Rectal smooth muscle tissue (tissue), 1 donor: Measurements from ENCODE around the gene CCL2.

Experiments used
- H3K27ac ChIP-seq: one replicate; pipeline ENCODE4 v1.7.0; 2013; ENCODE audit warnings: low read depth, low read length, inconsistent platforms
- H3K27me3 ChIP-seq: one replicate; pipeline ENCODE4 v1.7.0; 2013; ENCODE audit warnings: low read length; ENCODE audit not compliant: control insufficient read depth, insufficient read depth
- H3K36me3 ChIP-seq: one replicate; pipeline ENCODE4 v1.7.0; 2013; ENCODE audit warnings: low read length; ENCODE audit not compliant: control insufficient read depth, insufficient read depth
- H3K4me1 ChIP-seq: one replicate; pipeline ENCODE4 v1.7.0; 2013; ENCODE audit warnings: low read length; ENCODE audit not compliant: control insufficient read depth, insufficient read depth
- H3K4me3 ChIP-seq: one replicate; pipeline ENCODE4 v1.7.0; 2013; ENCODE audit warnings: low read length
- H3K9ac ChIP-seq: one replicate; pipeline ENCODE4 v1.7.0; 2013; ENCODE audit warnings: low read length

CCL2 gene

GRCh38 chr17:34257299-34257985, 2.4 kb downstream of the CCL2 start:
- Histone ChIP-seq H3K27ac (no peak overlapping the region), H3K27me3 (no peaks in the 10 kb centered on the region), H3K36me3 (no peaks in the 10 kb centered on the region), H3K4me1 (peaks cover 28% of the 10 kb centered on the region), H3K4me3 (no peak overlapping the region), H3K9ac (no peak overlapping the region)

GRCh38 chr17:34257986-34258326, 2.9 kb downstream of the CCL2 start:
- Histone ChIP-seq H3K4me3 (no peak overlapping the region), H3K9ac (no peak overlapping the region), H3K27ac (no peak overlapping the region), H3K4me1 (peaks cover 23% of the 10 kb centered on the region), H3K27me3 (no peaks in the 10 kb centered on the region), H3K36me3 (no peaks in the 10 kb centered on the region)

GRCh38 chr17:34259146-34259545, 4.1 kb downstream of the CCL2 start:
- no peak overlapping the region for H3K27ac ChIP-seq
- H3K36me3 ChIP-seq, result no peaks in the 10 kb centered on the region
- H3K9ac ChIP-seq, result no peak overlapping the region

GRCh38 chr17:34260861-34261260, 5.8 kb downstream of the CCL2 start:
- Histone ChIP-seq H3K27me3 (no peaks in the 10 kb centered on the region), H3K9ac (no peak overlapping the region), H3K36me3 (no peaks in the 10 kb centered on the region), H3K4me1 (no peaks in the 10 kb centered on the region), H3K27ac (no peak overlapping the region), H3K4me3 (no peak overlapping the region)

More at GRCh38 chr17:34259146-34259545, 4.1 kb downstream of the CCL2 start:
- H3K27me3 ChIP-seq, result no peaks in the 10 kb centered on the region
- H3K4me1 ChIP-seq, result peaks cover 11% of the 10 kb centered on the region
- H3K4me3 ChIP-seq, result no peak overlapping the region

GRCh38 chr17:34261568-34262337, 6.7 kb downstream of the CCL2 start:
- Histone ChIP-seq H3K4me3 (no peak overlapping the region), H3K27me3 (no peaks in the 10 kb centered on the region), H3K9ac (no peak overlapping the region), H3K36me3 (no peaks in the 10 kb centered on the region), H3K27ac (no peak overlapping the region), H3K4me1 (no peaks in the 10 kb centered on the region)

GRCh38 chr17:34265711-34266110, 10.6 kb downstream of the CCL2 start:
- no peak overlapping the region for H3K27ac ChIP-seq
- H3K27me3 ChIP-seq, result no peaks in the 10 kb centered on the region
- H3K36me3 ChIP-seq, result no peaks in the 10 kb centered on the region

GRCh38 chr17:34269969-34270368, 14.9 kb downstream of the CCL2 start, which contains the start of gene CCL7:
Gene CCL7 (plus strand): TSS chr17:34270221. CDS start chr17:34270291, 70 bp downstream.
- Histone ChIP-seq H3K27ac (no peak within 1 kb of the TSS), H3K36me3 (no peaks in the 10 kb centered on the region), H3K4me3 (no peak within 1 kb of the TSS), H3K4me1 (no peaks in the 10 kb centered on the region), H3K9ac (no peak within 1 kb of the TSS), H3K27me3 (no peaks in the 10 kb centered on the region)

More at GRCh38 chr17:34265711-34266110, 10.6 kb downstream of the CCL2 start:
- Histone ChIP-seq H3K4me1 (no peaks in the 10 kb centered on the region), H3K4me3 (no peak overlapping the region), H3K9ac (no peak overlapping the region)

- Histone ChIP-seq H3K27me3 (no peaks in the 10 kb centered on the region), H3K4me3 (no peak overlapping the region), H3K4me1 (no peaks in the 10 kb centered on the region), H3K9ac (no peak overlapping the region), H3K27ac (no peak overlapping the region), H3K36me3 (no peaks in the 10 kb centered on the region)
Observed at GRCh38 chr17:34275881-34276280, 20.8 kb downstream of the CCL2 start.

- no peaks in the 10 kb centered on the region for H3K27me3 ChIP-seq
- no peak overlapping the region for H3K27ac ChIP-seq
- H3K9ac ChIP-seq, result no peak overlapping the region
- no peaks in the 10 kb centered on the region for H3K4me1 ChIP-seq
- H3K4me3 ChIP-seq, result no peak overlapping the region
- no peaks in the 10 kb centered on the region for H3K36me3 ChIP-seq
Observed at GRCh38 chr17:34276826-34277225, 21.7 kb downstream of the CCL2 start.

- no peak overlapping the region for H3K27ac ChIP-seq
- H3K27me3 ChIP-seq, result no peaks in the 10 kb centered on the region
- H3K4me3 ChIP-seq, result no peak overlapping the region
- H3K36me3 ChIP-seq, result no peaks in the 10 kb centered on the region
- no peaks in the 10 kb centered on the region for H3K4me1 ChIP-seq
- no peak overlapping the region for H3K9ac ChIP-seq
Observed at GRCh38 chr17:34283571-34283970, 28.5 kb downstream of the CCL2 start.

- no peaks in the 10 kb centered on the region for H3K27me3 ChIP-seq
- no peaks in the 10 kb centered on the region for H3K4me1 ChIP-seq
- H3K9ac ChIP-seq, result no peak within 1 kb of the TSS
- H3K4me3 ChIP-seq, result no peak within 1 kb of the TSS
- peak within 1 kb of the TSS; percentile 53 for H3K27ac ChIP-seq
- no peaks in the 10 kb centered on the region for H3K36me3 ChIP-seq
Observed at GRCh38 chr17:34285286-34285792, 30.3 kb downstream of the CCL2 start, which contains the start of gene CCL11. Gene CCL11 (plus strand): TSS chr17:34285742. CDS start chr17:34285809, 67 bp downstream.

- Histone ChIP-seq H3K4me3 (no peak overlapping the region), H3K27ac (no peak overlapping the region), H3K9ac (no peak overlapping the region), H3K27me3 (no peaks in the 10 kb centered on the region), H3K36me3 (no peaks in the 10 kb centered on the region), H3K4me1 (no peaks in the 10 kb centered on the region)
Observed at GRCh38 chr17:34287875-34288274, 32.8 kb downstream of the CCL2 start.
